GM23338 (cell line): ENCODE data around the gene NR1H3. TPM values are rescaled to one million over a fixed set of nuclear protein-coding genes. Genes with fewer than 3 reads are reported as not detected.

Experiments used
- ATAC-seq: fragments of 200-7000 bp; cut with Tn5 transposase; 3 replicates; pipeline ENCODE4 v1.9.1; 2020
- DNase-seq: peaks from one replicate; pipeline ENCODE4 v3.0.0-alpha.2; 2015; ENCODE audit warnings: low spot score
- H2AFZ ChIP-seq: fragments of 200-600 bp; sonication (generic); 2 replicates; pipeline ENCODE4 v1.8.0; 2016; ENCODE audit warnings: antibody characterized with exemption, mild to moderate bottlenecking, moderate library complexity
- H3F3A ChIP-seq: fragments of 200-600 bp; sonication (generic); replicated peaks from 2 replicates; pipeline ENCODE4 v1.8.0; 2017; ENCODE audit warnings: antibody characterized with exemption, mixed run types, low read depth
- H3K27ac ChIP-seq: fragments of 200-600 bp; sonication (generic); 2 replicates; pipeline ENCODE4 v1.6.1; 2016; ENCODE audit warnings: low read depth
- H3K27me3 ChIP-seq: fragments of 200-600 bp; sonication (generic); 2 replicates; pipeline ENCODE4 v1.8.0; 2016; ENCODE audit warnings: mild to moderate bottlenecking, mixed run types, moderate library complexity; ENCODE audit not compliant: insufficient read depth
- H3K36me3 ChIP-seq: fragments of 200-600 bp; sonication (generic); 2 replicates; pipeline ENCODE4 v1.8.0; 2016; ENCODE audit warnings: mild to moderate bottlenecking; ENCODE audit not compliant: insufficient read depth
- H3K4me1 ChIP-seq: fragments of 200-600 bp; sonication (generic); 2 replicates; pipeline ENCODE4 v1.8.0; 2016; ENCODE audit warnings: mild to moderate bottlenecking, moderate library complexity; ENCODE audit not compliant: insufficient read depth
- H3K4me2 ChIP-seq: fragments of 200-600 bp; sonication (generic); 2 replicates; pipeline ENCODE4 v1.7.1; 2017; ENCODE audit warnings: mixed run types
- H3K4me3 ChIP-seq: fragments of 200-600 bp; sonication (generic); 2 replicates; pipeline ENCODE4 v1.6.1; 2016; ENCODE audit warnings: mixed run types
- H3K79me2 ChIP-seq: fragments of 200-600 bp; sonication (generic); replicated peaks from 2 replicates; pipeline ENCODE4 v1.8.0; 2017; ENCODE audit warnings: mild to moderate bottlenecking; ENCODE audit not compliant: insufficient read depth
- H3K9me2 ChIP-seq: fragments of 200-600 bp; sonication (generic); 2 replicates; pipeline ENCODE4 v1.8.0; 2017; ENCODE audit not compliant: insufficient read depth
- H4K20me1 ChIP-seq: fragments of 200-600 bp; sonication (generic); replicated peaks from 2 replicates; pipeline ENCODE4 v1.8.0; 2017; ENCODE audit warnings: mild to moderate bottlenecking; ENCODE audit not compliant: insufficient read depth
- H3K27ac Mint-ChIP-seq: 2 replicates; pipeline ENCODE4 v1.8.0; 2020; ENCODE audit warnings: inconsistent platforms, mild to moderate bottlenecking, moderate library complexity, mixed read lengths
- H3K27me3 Mint-ChIP-seq: 3 replicates; pipeline ENCODE4 v1.8.0; 2022; ENCODE audit warnings: low read depth, mild to moderate bottlenecking, moderate library complexity, mixed read lengths, inconsistent platforms; ENCODE audit not compliant: insufficient read depth, poor library complexity
- H3K36me3 Mint-ChIP-seq: 3 replicates; pipeline ENCODE4 v1.8.0; 2021; ENCODE audit warnings: low read depth, mild to moderate bottlenecking, inconsistent platforms, moderate library complexity, mixed read lengths
- H3K4me1 Mint-ChIP-seq: 3 replicates; pipeline ENCODE4 v1.8.0; 2020; ENCODE audit warnings: mild to moderate bottlenecking, inconsistent platforms, mixed read lengths
- H3K4me3 Mint-ChIP-seq: 3 replicates; pipeline ENCODE4 v1.8.0; 2021; ENCODE audit warnings: moderate library complexity, mild to moderate bottlenecking, inconsistent platforms, mixed read lengths
- H3K9me3 Mint-ChIP-seq: 3 replicates; pipeline ENCODE4 v1.8.0; 2020; ENCODE audit warnings: moderate library complexity, mild to moderate bottlenecking, inconsistent platforms, mixed read lengths
- CREB1 ChIP-seq: fragments of 250-450 bp; sonication (Bioruptor Pico); IDR thresholded peaks from 2 replicates; pipeline ENCODE4 v1.5.0; 2020; ENCODE audit warnings: low read depth, mild to moderate bottlenecking, moderate library complexity
- CTCF ChIP-seq, 2 experiments: fragments of 200-600 bp in 1 of 2; sonication (generic) in 1 of 2; conservative IDR thresholded peaks; 2 replicates each; pipeline versions ENCODE4 v1.5.1 to v1.6.1; 2016 to 2017; ENCODE audit warnings: antibody characterized with exemption in 2 of 2, low read depth in 2 of 2, mild to moderate bottlenecking in 2 of 2, moderate library complexity in 1 of 2
- ETS1 ChIP-seq: IDR thresholded peaks from 2 replicates; pipeline ENCODE4 v1.6.1; 2016; ENCODE audit warnings: antibody characterized with exemption
- EZH2 ChIP-seq: fragments of 200-600 bp; sonication (generic); IDR thresholded peaks from one replicate; pipeline ENCODE4 v1.8.0; 2017; ENCODE audit warnings: antibody characterized with exemption, mild to moderate bottlenecking, low read depth; ENCODE audit not compliant: unreplicated experiment
- EZH2phosphoT487 ChIP-seq: fragments of 200-600 bp; sonication (generic); IDR thresholded peaks from one replicate; pipeline ENCODE4 v1.8.1; 2018; ENCODE audit warnings: antibody characterized with exemption; ENCODE audit not compliant: unreplicated experiment
- JUNB ChIP-seq: IDR thresholded peaks from one replicate; pipeline ENCODE4 v1.6.1; 2016; ENCODE audit warnings: antibody characterized with exemption; ENCODE audit not compliant: unreplicated experiment
- NANOG ChIP-seq: IDR thresholded peaks from 2 replicates; pipeline ENCODE4 v1.6.1; 2016; ENCODE audit warnings: antibody characterized with exemption, borderline replicate concordance
- POLR2AphosphoS5 ChIP-seq: IDR thresholded peaks from 2 replicates; pipeline ENCODE4 v1.6.1; 2016; ENCODE audit warnings: antibody characterized with exemption, low read depth
- REST ChIP-seq: IDR thresholded peaks from one replicate; pipeline ENCODE4 v1.6.1; 2018; ENCODE audit warnings: antibody characterized with exemption; ENCODE audit not compliant: unreplicated experiment
- STAT1 ChIP-seq: IDR thresholded peaks from one replicate; pipeline ENCODE4 v1.6.1; 2016; ENCODE audit warnings: antibody characterized with exemption; ENCODE audit not compliant: unreplicated experiment
- ZNF114 ChIP-seq: fragments of 250-450 bp; sonication (Bioruptor Pico); IDR thresholded peaks from 2 replicates; pipeline ENCODE4 v1.5.0; 2020; ENCODE audit warnings: mild to moderate bottlenecking, moderate library complexity
- ZNF331 ChIP-seq: fragments of 250-450 bp; sonication (Bioruptor Pico); IDR thresholded peaks from 2 replicates; pipeline ENCODE4 v1.5.0; 2020; ENCODE audit warnings: low read depth, mild to moderate bottlenecking, moderate library complexity
- polyA plus RNA-seq: library from polyadenylated mRNA; unstranded; fragments of >200 nt; fragmentation: Nextera tagmentation; extraction: Ambion mirVana; gene quantifications from 2 replicates; pipeline ENCODE4 v1.2.1, GENCODE V29; 2016
- total RNA-seq: library from RNA; depleted of rRNA; stranded (reverse); fragments of >200 nt; shearing (Covaris generic); gene quantifications from 2 replicates; pipeline ENCODE4 v1.2.3, GENCODE V29; 2014

NR1H3 gene
- total and polyA plus RNA-seq, 2 experiments from 2014 or later = 16.5 to 23.7 TPM

- TF ChIP-seq EZH2 (no peak), NANOG (no peak), REST (no peak), JUNB (no peak), POLR2AphosphoS5 (no peak), EZH2phosphoT487 (no peak), ZNF114 (CRISPR knock-in tag) (no peak), STAT1 (no peak)
Observed at GRCh38 chr11:47247502-47247901, 10.3 kb upstream of the NR1H3 start (continued).

GRCh38 chr11:47248304-47248663 lies 9.5 kb upstream of the NR1H3 start:
- H3K27me3 Mint-ChIP-seq = peaks cover 15% of the 10 kb centered on the region
- peaks cover 10% of the 10 kb centered on the region for H3K4me1 ChIP-seq
- DNase-seq = no peak
- TF ChIP-seq CTCF (conservative IDR thresholded peaks at IDR 0.05; ENCODE audit: low read depth in 2 of 2) (no peak), REST (no peak), ETS1 (no peak), CREB1 (CRISPR knock-in tag) (no peak), ZNF331 (no peak), EZH2 (no peak)

More at GRCh38 chr11:47248304-47248663, 9.5 kb upstream of the NR1H3 start:
- H3K36me3 Mint-ChIP-seq = peaks cover 29% of the 10 kb centered on the region
- Histone ChIP-seq H3K36me3 (no peaks in the 10 kb centered on the region), H3F3A (no peaks in the 10 kb centered on the region), H3K4me3 (peak overlapping the region; percentile 99), H3K79me2 (peaks cover 19% of the 10 kb centered on the region), H2AFZ (peak overlapping the region; percentile 100), H3K4me2 (peak overlapping the region; percentile 99), H3K27ac (0 out of 2 replicates have a peak overlapping the region, but pooled peaks have one; percentile 95), H3K9me2 (no peaks in the 10 kb centered on the region), H3K27me3 (no peaks in the 10 kb centered on the region), H4K20me1 (no peaks in the 10 kb centered on the region)
- H3K4me3 Mint-ChIP-seq = peak overlapping the region; percentile 99
- ATAC-seq = peak; percentile 53
- no peaks in the 10 kb centered on the region for H3K9me3 Mint-ChIP-seq
- peak overlapping the region; percentile 100 for H3K27ac Mint-ChIP-seq
- peaks cover 10% of the 10 kb centered on the region for H3K4me1 Mint-ChIP-seq
